KOPT-K1 (cell line): Measurements from ENCODE around the gene MAZ.

Experiments used
- H3K27ac ChIP-seq: fragments of 200-600 bp; sonication (generic); 2 replicates; pipeline ENCODE4 v1.5.1; 2016; ENCODE audit warnings: antibody characterized with exemption, mild to moderate bottlenecking, low read depth, low read length; ENCODE audit not compliant: poor library complexity, severe bottlenecking
- H3K36me3 ChIP-seq: fragments of 200-600 bp; sonication (generic); 2 replicates; pipeline ENCODE4 v1.5.1; 2017; ENCODE audit warnings: antibody characterized with exemption, mild to moderate bottlenecking, low read length, moderate library complexity; ENCODE audit not compliant: insufficient read depth
- H3K9me3 ChIP-seq: fragments of 200-600 bp; sonication (generic); 2 replicates; pipeline ENCODE4 v1.5.1; 2017; ENCODE audit warnings: antibody characterized with exemption, low read length, mild to moderate bottlenecking; ENCODE audit not compliant: insufficient read depth, poor library complexity, severe bottlenecking

MAZ gene

DNA sequence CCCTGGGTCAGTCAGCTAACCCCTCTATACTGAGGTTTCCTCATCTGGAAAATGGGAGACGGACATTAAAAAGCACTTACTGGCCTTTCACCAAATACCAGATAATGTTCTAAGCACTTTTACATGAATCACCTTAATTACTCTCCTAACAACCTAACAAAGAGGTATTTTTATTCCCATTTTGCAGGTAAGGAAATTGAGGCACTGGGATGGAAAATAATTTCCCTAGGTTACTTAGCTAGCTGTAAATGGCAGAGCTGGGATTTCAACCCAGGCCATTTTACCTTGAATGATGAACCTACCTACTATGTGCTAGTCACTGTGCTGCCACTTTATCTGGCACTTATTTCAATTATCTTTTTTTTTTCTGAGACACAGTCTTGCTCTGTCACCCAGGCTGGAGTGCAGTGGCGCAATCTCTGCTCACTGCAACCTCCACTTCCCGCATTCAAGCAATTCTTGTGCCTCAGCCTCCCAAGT, 12.1 kb upstream of the MAZ start:
- peaks cover 69% of the 10 kb centered on the region for H3K36me3 ChIP-seq
- H3K27ac ChIP-seq: no peak overlapping the region
- H3K9me3 ChIP-seq: no peaks in the 10 kb centered on the region

DNA sequence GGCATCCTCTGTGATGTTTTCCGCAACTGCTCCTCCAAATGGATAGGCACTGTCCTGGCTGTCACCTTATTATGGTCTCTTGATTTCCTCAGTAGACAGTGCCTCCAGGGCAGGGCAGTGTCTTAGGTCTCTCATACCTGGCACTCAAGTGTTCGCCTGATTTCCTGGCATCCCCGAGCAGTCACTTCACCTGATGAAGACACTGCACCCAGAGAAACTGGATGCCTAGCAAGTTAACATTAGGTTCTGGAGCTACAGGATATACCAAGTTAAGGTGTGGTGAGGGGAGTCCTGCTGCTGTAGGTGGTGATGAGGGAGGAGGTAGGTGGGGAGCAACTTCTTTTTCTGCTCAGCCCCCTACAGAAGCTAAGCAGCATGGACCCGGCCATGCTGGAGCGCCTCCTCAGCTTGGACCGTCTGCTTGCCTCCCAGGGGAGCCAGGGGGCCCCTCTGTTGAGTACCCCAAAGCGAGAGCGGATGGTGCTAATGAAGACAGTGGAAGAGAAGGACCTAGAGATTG, 3.9 kb upstream of the MAZ start:
- Histone ChIP-seq H3K27ac (peak overlapping the region; percentile 8), H3K36me3 (peaks cover 76% of the 10 kb centered on the region), H3K9me3 (no peaks in the 10 kb centered on the region)

DNA sequence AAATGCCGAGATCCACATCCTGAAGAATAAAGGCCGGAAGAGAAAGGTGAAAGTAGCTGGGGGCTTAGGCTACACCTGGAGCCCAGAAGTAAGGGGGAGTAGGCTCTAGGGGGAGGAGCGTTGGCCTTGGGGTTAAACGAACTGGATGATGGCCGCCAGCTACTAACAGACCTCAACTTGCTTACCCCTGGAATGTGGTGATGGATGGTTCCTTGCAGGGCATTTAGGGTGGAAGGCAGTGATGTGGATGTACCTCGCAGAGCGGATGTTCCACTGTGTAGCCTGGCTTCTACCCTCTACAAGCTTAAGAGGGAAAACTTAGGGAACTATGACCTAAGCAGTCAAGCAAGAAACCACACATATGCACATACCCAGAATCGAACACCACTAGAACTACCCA, 2.3 kb upstream of the MAZ start:
- H3K27ac ChIP-seq: peak overlapping the region; percentile 96
- no peaks in the 10 kb centered on the region for H3K9me3 ChIP-seq
- H3K36me3 ChIP-seq: peaks cover 72% of the 10 kb centered on the region

DNA sequence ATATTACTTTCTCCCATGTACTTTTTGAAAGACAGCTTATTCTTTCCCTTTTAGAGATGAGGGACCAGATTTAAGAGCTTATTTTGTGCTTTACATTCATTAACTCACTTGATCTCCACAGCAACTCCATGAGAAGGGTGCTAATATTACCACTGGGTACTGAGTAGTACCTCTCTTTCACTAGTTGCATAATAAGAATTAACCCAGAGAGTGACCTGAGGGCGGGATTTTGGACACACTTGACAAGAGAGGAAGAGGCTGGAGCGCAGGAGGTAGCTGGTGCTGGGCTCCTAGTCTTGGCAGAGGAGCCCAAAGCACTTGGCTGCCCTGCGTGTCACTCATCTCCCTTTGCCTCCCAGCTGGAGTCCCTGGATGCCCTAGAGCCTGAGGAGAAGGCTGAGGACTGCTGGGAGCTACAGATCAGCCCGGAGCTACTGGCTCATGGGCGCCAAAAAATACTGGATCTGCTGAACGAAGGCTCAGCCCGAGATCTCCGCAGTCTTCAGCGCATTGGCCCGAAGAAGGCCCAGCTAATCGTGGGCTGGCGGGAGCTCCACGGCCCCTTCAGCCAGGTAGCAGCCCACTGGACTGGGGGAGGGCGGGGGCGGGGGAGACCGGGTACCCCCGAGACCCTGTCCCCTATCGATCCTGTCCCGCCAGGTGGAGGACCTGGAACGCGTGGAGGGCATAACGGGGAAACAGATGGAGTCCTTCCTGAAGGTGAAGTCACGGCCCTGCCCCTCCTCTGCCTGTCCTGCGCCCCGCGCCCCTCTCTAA, 1.7 kb upstream of the MAZ start:
- H3K36me3 ChIP-seq: peaks cover 72% of the 10 kb centered on the region
- H3K27ac ChIP-seq: peak overlapping the region; percentile 96
- no peaks in the 10 kb centered on the region for H3K9me3 ChIP-seq

DNA sequence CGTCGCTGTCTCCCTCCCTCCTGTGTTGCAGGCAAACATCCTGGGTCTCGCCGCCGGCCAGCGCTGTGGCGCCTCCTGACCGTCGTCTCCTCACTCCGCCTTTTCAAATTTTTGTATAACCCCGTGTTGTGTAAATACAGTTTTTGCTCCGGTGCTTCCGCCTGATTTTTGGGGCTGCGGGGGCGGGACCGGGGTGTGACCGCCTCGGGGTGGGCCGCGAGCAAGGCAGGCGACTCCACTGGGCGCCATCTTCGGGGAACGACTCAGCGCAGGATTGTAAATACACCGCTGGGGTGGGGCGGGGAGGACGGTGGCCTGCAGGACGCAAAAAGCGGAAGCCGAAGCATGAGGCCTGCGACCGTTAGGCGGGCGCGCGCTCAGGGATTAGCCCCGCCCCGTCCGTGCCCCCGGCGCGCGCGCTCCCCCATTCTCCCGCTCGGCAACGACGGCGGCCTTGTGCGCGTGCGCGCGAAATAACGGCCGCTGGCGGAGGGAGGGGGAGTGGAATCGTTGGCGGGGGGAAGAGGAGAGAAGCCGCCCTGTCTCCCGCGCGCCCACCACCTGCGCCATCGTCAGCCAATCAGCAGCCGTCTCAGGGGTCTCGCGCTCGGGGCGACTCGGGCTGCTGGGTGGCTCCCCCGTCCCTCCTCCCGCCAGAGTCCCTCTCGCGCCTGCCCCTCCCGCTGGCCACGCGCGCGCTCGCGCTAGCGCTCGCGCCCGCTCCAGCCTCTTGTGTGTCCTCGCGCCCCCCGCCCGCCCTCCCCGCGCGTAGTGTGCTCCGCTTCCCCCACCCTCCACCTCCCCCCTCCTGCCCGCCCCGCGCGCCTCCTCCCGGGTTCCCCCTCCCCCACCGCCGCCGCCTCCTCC, 864 bp upstream of the MAZ start:
- H3K36me3 ChIP-seq: peaks cover 72% of the 10 kb centered on the region
- H3K9me3 ChIP-seq: no peaks in the 10 kb centered on the region
- peak overlapping the region; percentile 96 for H3K27ac ChIP-seq

DNA sequence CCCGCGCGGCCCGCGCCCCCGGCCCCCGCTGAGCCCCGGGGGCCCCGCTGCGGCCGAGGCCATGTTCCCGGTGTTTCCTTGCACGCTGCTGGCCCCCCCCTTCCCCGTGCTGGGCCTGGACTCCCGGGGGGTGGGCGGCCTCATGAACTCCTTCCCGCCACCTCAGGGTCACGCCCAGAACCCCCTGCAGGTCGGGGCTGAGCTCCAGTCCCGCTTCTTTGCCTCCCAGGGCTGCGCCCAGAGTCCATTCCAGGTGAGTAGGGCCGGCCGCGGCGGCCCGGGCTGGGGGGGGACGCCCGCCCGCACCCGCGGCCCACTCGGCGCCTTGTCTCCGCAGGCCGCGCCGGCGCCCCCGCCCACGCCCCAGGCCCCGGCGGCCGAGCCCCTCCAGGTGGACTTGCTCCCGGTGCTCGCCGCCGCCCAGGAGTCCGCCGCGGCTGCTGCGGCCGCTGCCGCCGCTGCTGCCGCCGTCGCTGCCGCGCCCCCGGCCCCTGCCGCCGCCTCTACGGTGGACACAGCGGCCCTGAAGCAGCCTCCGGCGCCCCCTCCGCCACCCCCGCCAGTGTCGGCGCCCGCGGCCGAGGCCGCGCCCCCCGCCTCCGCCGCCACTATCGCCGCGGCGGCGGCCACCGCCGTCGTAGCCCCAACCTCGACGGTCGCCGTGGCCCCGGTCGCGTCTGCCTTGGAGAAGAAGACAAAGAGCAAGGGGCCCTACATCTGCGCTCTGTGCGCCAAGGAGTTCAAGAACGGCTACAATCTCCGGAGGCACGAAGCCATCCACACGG, 504 bp downstream of the MAZ start:
- H3K27ac ChIP-seq: peak overlapping the region; percentile 98
- H3K36me3 ChIP-seq: peaks cover 64% of the 10 kb centered on the region
- H3K9me3 ChIP-seq: no peaks in the 10 kb centered on the region

DNA sequence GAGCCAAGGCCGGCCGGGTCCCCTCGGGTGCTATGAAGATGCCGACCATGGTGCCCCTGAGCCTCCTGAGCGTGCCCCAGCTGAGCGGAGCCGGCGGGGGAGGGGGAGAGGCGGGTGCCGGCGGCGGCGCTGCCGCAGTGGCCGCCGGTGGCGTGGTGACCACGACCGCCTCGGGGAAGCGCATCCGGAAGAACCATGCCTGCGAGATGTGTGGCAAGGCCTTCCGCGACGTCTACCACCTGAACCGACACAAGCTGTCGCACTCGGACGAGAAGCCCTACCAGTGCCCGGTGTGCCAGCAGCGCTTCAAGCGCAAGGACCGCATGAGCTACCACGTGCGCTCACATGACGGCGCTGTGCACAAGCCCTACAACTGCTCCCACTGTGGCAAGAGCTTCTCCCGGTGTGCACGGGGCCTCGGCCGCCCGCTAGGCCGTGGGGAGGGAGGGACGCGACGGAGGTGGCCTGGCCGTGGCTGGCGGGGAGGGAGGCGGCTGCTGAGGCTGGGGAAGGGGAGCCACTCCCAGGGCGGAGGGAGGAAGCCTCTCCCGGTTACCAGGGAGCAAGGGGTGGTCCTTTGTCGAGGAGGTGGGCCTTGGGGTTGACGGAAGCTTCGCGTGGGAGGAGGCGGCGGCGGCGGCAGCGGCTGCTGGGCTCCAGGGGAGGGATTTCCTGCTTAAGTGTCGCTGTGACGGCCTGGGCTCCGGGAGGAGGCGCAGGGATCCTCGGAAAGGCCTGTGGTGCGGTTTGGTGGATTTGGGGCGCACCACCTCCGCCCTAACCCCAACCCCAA, 1.3 kb downstream of the MAZ start:
- Histone ChIP-seq H3K27ac (peak overlapping the region; percentile 98), H3K36me3 (peaks cover 56% of the 10 kb centered on the region), H3K9me3 (no peaks in the 10 kb centered on the region)

DNA sequence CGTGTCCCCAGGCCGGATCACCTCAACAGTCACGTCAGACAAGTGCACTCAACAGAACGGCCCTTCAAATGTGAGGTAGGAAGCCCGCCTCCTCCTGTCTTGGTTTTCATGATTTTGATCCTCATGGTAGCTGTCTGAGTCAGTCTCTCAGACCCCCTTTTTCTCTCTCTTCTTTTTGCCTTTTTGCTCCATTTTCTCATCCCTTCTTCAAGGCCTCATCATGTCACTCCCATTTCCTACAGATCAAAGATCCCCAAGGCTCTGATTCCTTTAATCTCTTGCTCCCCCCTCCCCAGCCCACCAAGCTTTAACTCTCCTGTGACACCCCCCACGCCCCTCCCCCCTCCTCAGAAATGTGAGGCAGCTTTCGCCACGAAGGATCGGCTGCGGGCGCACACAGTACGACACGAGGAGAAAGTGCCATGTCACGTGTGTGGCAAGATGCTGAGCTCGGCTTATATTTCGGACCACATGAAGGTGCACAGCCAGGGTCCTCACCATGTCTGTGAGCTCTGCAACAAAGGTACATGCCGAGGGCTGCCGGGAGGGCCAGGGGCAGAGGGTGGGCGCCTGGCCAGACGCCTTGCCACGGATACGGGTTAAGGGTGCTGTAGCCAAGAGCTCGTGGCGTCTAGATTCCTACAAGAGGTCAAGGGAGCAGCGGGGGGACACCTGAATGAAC, 2.0 kb downstream of the MAZ start:
- H3K36me3 ChIP-seq: peaks cover 49% of the 10 kb centered on the region
- peak overlapping the region; percentile 98 for H3K27ac ChIP-seq

DNA sequence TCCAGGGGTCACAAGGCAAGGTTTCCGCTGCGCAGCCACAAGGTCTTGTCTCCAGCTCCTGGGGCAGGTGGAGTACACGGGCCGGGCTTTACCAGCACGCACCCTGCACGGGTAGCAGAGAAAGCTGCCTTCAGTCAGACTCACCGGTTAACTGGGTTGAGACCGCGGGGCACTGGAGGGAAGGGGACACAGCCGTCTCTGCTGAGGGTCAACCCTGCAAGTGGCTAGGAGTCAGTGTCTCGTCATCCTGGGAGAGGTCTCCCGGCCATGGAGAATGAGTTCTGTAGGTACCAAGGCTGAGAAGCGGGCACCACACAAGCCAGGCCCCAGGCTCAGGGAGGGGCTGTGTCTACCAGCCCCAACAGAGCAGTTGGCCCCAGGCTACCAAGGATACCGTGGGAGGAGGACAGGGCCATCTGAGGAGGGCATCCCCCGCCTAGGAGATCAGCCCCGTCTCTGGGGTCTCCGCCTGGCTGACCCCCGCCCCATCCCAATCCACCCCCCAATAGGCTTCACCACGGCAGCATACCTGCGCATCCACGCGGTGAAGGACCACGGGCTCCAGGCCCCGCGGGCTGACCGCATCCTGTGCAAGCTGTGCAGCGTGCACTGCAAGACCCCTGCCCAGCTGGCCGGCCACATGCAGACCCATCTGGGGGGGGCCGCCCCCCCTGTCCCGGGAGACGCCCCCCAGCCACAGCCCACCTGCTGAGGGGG, 2.9 kb downstream of the MAZ start:
- no peaks in the 10 kb centered on the region for H3K9me3 ChIP-seq
- H3K36me3 ChIP-seq: peaks cover 40% of the 10 kb centered on the region
- peak overlapping the region; percentile 98 for H3K27ac ChIP-seq

More for the DNA sequence above, 2.0 kb downstream of the MAZ start:
- no peaks in the 10 kb centered on the region for H3K9me3 ChIP-seq

DNA sequence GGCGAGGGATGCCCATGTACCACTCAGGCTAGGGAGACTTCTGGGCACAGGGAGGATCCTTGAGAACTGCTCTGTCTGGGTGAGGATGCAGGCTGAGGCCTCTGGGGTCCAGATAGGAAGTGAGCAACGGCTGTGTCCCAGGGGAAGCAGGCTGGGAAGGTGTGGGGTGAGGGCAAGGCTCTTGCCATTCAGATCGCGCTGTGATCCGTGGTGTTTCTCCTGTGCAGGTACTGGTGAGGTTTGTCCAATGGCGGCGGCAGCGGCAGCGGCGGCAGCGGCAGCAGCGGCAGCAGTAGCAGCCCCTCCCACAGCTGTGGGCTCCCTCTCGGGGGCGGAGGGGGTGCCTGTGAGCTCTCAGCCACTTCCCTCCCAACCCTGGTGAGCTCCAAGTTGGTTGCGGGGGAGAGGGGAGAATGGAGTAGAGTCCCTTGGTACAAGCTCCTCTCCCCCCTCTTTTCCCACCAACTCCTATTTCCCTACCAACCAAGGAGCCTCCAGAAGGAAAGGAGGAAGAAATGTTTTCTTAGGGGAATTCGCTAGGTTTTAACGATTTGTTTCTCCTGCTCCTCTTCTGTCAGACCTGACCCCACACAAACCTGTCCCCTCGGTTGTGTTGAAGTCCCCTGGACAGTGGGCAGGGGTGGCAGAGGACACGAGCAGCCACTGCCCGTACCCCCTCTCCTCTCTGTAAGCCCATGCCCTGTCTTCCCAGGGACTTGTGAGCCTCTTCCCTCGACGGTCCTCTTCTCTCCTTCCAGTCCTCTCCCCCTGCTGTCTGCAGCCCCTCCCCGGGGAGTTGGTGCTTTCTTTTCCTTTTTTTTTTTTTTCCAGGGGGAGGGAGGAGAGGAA, 3.7 kb downstream of the MAZ start:
- Histone ChIP-seq H3K36me3 (peaks cover 32% of the 10 kb centered on the region), H3K27ac (peak overlapping the region; percentile 98)

DNA sequence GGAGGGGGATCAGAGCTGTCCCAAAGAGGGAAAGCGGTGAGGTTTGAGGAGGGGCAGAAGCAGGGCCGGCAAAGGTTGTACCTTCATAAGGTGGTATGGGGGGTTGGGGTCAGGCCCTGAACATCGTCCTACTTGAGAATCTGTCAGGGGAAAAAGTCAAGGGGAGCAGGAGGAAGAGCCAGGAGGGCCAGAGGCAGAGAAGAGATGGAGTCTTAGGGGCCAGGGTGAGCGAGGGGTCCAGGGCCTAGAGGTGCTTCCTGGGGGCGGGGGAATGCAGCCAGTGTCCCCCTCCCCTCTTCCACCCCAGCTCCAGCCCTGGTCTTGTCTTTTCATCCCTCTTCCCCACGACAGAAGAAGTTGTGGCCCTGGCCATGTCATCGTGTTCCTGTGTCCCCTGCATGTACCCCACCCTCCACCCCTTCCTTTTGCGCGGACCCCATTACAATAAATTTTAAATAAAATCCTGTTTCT, 4.4 kb downstream of the MAZ start:
- H3K9me3 ChIP-seq: no peaks in the 10 kb centered on the region
- H3K36me3 ChIP-seq: peaks cover 31% of the 10 kb centered on the region
- peak overlapping the region; percentile 98 for H3K27ac ChIP-seq

More for the DNA sequence above, 3.7 kb downstream of the MAZ start:
- H3K9me3 ChIP-seq: no peaks in the 10 kb centered on the region

DNA sequence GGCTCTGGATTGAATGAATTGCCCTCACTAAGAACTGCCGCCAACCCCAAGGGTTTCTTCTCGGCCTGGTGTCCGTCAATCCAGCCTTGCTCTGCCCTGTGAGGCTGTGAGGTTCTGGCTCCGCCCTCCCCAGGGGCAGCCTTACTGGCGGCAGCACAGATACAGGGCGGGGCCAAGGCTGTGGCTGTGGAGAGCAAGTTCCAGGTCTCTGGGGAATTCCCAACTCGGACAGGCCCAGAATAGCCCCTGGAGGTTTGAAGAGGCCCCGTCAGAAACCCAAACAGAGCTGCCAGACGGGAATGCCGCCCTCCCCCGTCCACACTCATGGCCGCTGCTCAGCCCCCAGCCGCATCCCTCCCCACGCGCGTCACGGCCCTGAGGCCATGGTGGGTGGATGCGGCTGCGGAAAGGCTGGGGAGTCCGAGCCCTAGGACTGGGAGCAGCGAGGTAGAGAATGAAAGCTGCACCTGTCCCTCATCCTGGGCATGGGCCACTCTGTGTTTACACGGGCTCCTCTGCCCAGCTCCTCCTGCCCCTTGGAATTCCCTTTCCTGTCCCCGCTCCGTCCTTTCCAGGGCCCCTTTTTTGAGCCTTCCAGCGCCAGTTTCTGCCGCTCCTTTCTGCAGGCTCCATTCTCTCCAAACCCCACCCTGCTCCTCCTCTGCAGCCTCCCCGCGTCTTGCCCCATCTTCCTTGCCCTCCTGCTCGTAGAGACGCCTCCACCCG, 5.0 kb downstream of the MAZ start:
- peak overlapping the region; percentile 14 for H3K27ac ChIP-seq

More for the DNA sequence above, 5.0 kb downstream of the MAZ start:
- H3K9me3 ChIP-seq: no peaks in the 10 kb centered on the region
- H3K36me3 ChIP-seq: peaks cover 31% of the 10 kb centered on the region
